Stimulated activated CD4-positive, alpha-beta T cell treated with anti-CD3 and anti-CD28 coated beads, Interleukin-4, amount 100 ng/mL, for 1 hour (primary cell): ENCODE data around the gene C14orf119.
A peak's percentile ranks its signal among the peaks of the same experiment; 100 is the strongest.
"Not testable (repeated sequence)": the region's sequence is repeated elsewhere in the genome, so short reads cannot be mapped to it uniquely, and the experiment has no call there.

ENCODE experiments used
- DNase-seq: peaks from one replicate; pipeline ENCODE4 v3.0.0-alpha.2; 2020

The C14orf119 gene

GRCh38 chr14:23091294-23092225 is 3.7 kb upstream of the C14orf119 start:
- no peak for DNase-seq

- DNase-seq = no peak
Observed at GRCh38 chr14:23093104-23093503, 2.2 kb upstream of the C14orf119 start.

- DNase-seq = no peak
Observed at GRCh38 chr14:23093526-23093925, 1.8 kb upstream of the C14orf119 start.

- peak; percentile 71 for DNase-seq
Observed at GRCh38 chr14:23093991-23094665, 1.2 kb upstream of the C14orf119 start.

GRCh38 chr14:23094666-23095195 is 574 bp upstream of the C14orf119 start, which contains the start of gene ACIN1:
TSS of gene ACIN1 (minus strand) at chr14:23095136. CDS start at chr14:23095112, 24 bp downstream.
- no peak for DNase-seq

- no peak for DNase-seq
Observed at GRCh38 chr14:23097786-23098185, 2.5 kb downstream of the C14orf119 start.

- DNase-seq = no peak
Observed at GRCh38 chr14:23099212-23099861, 4.0 kb downstream of the C14orf119 start.

GRCh38 chr14:23101213-23101970 is 6.1 kb downstream of the C14orf119 start:
- DNase-seq = no peak

- no peak for DNase-seq
Observed at GRCh38 chr14:23101986-23102625, 6.8 kb downstream of the C14orf119 start.

- no peak for DNase-seq
Observed at GRCh38 chr14:23102801-23103200, 7.5 kb downstream of the C14orf119 start.

GRCh38 chr14:23103581-23103980 is 8.3 kb downstream of the C14orf119 start:
- no peak for DNase-seq

GRCh38 chr14:23104070-23104590 is 8.8 kb downstream of the C14orf119 start:
- no peak for DNase-seq

- no peak for DNase-seq
Observed at GRCh38 chr14:23104591-23105347, 9.5 kb downstream of the C14orf119 start, which contains the start of gene CIROP. TSS of gene CIROP (minus strand) at chr14:23104989. CDS start at chr14:23104920, 69 bp downstream.

GRCh38 chr14:23105348-23105824 is 10.1 kb downstream of the C14orf119 start:
- no peak for DNase-seq

GRCh38 chr14:23106747-23107045 is 11.4 kb downstream of the C14orf119 start:
- no peak for DNase-seq

GRCh38 chr14:23107620-23108019 is 12.3 kb downstream of the C14orf119 start:
- not testable (repeated sequence) for DNase-seq

GRCh38 chr14:23108169-23108568 is 12.9 kb downstream of the C14orf119 start:
- DNase-seq = not testable (repeated sequence)

GRCh38 chr14:23109769-23110168 is 14.5 kb downstream of the C14orf119 start:
- no peak for DNase-seq

- DNase-seq = no peak
Observed at GRCh38 chr14:23110579-23111365, 15.5 kb downstream of the C14orf119 start.
